Stimulated activated naive CD4-positive, alpha-beta T cell treated with Interleukin-2 at 50 U/mL for 16 hours (primary cell): Measurements from ENCODE around the gene LAMTOR4.
"Not testable (repeated sequence)": the region's sequence is repeated elsewhere in the genome, so short reads cannot be mapped to it uniquely, and the experiment has no call there.

Source experiments
- DNase-seq: peaks from one replicate; lab custom pipeline; 2025; lab: John Stamatoyannopoulos, UW

The LAMTOR4 gene

DNA sequence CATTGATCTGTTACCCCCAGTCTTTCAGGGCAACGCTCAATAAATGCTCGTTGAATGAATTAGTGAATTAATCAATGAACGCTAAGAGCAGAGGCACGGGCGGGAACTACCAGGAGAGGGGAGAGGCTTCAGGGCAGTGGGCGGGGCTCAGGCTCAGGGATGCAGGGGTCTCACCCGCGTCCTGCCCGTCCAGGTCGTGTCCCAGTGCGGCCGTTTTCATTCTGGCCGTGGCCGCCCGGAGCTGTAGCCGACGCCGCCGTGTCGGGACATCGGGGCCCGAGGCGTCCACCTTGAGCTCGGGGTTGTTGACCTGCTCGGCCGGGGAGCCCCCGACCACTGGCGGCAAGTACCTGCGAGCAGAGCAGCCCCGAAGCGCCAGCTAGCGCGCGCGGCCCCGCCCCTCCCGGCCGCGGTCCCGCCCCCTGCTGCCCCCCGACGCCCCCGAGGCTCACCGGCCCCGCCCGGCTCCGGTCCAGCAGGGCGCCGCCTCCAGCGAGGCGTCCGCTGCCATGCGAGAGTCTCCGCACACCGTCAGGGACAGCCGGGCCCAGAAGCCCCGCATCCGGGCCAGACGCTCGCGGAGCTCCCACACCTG lies 22.5 kb downstream of the LAMTOR4 start:
- DNase-seq, result peak; percentile 26

DNA sequence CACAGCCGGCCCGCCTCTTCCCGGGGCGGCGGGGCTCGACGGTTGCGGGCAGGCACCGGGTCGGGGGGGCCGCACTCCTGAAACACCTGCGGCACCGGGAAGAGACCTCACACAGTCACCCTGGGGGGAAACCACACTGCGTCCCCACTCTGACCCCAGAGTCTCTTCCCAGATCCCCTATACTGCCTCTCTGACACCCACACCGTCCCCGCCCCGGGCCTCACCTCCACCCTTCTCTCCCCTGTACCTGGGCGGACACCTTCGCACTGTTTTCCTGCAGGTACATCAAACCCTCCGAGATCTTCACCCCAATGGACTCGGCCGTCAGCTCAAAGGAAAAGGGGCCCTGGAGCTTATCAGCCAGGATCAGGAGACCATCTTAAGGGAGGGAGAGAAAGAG lies 23.1 kb downstream of the LAMTOR4 start:
- DNase-seq, result no peak

DNA sequence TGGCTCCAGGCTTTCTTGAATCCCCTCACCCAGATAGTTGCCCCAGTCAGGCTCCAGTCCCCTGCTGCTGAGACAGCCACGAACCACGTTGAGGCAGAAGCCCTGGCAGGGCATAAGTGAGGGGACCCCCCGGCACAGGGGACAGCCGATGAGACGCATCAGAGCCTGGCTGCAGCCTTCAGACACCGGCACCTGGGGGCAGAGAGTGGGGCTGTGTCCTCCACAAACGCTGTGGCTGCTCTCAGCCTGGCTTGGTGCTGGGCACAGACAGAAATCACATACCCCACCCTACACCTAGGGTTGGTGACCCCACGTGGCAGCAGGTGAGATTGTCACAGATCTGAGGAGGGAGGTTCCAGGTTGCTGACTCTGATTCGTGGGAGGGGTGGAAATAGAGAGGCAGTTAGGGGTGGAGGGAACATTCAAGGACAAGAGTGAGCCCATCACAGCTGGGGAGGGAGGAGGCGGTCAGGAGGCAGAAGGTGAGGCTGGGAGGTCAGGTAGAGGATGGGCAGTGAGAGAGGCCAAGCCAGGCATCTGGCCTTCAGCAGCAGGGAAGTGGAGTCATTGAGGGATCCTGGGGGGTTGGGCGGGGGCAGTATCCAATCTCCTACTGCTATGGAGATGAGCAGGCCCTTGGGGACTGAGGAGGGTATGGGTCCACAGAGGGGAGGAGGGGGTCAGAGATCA lies 25.2 kb downstream of the LAMTOR4 start:
- no peak for DNase-seq

DNA sequence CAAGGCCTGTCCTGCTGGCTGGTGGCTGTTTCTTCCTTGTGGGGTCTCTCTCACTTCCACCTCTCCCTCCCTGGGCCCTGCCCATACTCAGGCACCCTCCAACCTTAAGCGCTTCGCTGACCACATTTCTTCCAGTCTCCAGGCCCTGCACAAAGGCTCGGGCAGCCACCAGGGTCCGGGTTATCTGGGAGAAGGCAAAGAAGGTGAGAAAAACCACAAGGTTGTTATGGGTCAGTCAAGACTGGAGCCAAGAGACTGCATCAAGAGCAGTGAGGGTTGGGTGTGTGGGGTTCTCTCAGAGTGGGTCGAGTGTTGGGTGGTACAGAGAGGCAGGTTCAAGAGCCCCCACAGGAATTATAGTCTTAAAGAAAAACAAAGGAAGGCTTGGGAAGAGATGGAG lies 25.9 kb downstream of the LAMTOR4 start:
- DNase-seq, result no peak

DNA sequence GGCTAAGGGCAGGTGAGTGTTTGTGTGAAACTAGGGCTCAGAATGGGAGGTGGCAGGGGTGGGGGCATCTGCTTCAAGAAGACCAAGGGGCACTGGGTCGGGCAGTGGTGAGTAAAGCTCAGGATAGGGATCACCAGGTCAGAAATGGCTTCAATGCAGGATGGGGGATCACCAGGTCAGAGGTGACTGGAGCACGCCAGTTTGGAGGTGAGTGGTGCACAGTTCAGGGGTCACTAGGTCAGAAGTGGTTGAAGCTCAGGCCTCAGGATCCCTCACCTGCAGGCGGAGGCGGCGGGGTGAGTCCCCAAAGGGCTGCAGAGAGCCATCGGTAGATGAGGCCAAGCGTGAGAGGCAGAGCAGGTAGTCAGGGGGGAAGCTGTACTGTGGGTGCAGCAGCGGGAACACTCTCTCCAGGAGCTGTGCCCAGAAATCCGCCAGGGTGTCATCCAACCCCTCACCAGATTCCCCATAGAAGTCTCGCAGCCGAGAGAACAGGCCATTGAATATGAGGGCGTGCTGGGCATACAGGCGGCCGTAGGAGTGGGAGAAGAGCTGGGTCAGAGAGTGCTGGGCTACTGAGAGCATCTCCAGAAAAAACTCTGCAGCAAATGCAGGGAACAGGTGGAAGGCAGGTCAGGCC lies 26.7 kb downstream of the LAMTOR4 start:
- DNase-seq, result no peak

DNA sequence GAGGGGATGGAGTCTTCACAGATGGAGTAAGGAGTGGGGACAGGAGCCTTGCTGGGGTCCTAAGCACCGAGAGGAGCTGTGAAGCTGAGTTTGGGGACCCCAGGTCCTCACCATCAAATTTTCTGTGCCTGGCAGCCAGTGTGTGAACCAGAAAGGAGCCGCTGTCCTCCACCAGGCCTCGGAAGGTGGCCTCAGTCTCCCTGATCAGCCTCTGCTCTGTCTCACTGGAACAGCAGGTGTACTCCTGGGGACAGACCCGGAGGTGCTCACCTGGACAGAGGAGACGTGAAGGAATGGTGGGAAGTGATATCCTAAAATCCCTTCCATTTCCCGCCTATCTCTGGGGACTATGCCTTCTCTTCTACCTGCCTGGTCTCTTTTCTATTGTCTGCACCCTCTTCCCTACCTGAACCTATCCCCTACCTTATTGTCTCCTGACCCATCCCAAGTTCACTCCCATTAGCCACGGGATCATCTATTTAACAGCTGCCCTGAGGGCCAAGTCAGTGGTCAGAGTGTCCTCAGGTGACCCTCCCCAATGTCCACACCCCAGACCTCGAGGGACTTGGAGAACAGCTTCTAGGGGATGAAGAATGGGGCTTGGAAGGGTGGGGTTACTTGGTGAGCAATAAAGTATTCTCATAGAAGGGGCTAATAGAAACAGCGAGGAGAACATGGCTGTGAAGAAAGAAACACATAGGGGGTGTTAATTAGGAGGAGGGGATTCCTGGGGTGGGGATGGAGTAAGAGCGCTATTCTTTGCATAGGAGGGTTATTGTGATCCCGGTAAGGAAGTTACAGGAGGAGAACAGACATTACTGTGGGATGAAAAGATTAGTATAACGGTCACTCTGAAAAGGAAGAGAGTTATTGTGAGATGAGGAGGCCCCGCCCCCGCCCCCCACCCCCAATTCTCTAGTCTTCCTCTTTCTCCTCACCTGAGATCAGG lies 27.7 kb downstream of the LAMTOR4 start:
- no peak for DNase-seq

DNA sequence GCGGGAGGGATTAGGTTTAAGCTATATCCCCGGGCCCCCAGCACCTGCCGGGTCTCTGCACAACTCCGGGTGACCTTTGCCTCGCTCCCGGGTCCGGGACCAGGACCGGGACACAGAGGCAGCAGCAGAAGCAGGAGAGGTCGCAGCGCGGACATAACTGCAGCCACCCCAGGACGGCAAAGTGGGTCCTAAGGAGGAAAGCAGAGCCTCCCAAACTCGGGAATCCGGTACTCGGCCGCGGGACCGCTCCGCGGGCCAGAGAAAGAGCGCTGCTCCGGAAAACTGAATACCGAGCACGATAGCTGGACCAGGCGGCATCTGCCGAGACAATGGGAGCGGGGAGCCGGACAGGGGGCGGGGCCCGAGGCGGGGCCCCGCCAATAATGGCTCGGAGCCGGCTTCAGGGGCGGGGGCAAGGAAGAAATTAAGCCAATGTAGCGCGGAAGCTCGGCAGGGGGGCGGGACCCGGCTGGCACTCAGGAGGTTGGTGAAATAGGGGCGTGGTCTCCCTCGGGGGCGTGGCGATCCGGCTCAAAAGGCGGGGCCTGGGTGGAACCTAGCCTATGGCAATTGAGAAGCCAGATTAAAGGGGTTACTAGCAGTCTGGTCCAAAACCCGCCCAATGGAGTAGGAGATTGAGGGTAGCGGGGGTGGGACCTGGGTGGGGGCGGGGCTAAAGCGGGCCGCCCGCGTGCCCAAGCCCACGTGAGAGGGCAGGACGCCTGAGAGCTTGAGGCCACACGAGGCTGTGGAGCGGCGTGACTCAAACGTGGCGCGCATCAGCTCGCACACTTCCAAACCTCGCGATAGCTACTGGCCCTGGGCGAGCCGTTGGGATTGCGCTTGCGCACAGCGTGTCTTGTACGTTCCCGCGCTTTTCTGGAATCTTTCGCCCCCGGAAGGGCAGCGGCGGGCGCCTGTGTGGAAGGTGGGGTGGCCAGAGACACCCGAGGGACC lies 28.6 kb downstream of the LAMTOR4 start, which contains the start of the genes GPC2 and STAG3:
Gene GPC2 (minus strand): TSS at position 337 of the 957 bp plus-strand sequence. CDS start 182 bp downstream, at position 155.
Gene STAG3 (plus strand): TSS at position 874 of the 957 bp plus-strand sequence. CDS start 2,639 bp downstream, outside the sequence.
- peak; percentile 96 for DNase-seq

DNA sequence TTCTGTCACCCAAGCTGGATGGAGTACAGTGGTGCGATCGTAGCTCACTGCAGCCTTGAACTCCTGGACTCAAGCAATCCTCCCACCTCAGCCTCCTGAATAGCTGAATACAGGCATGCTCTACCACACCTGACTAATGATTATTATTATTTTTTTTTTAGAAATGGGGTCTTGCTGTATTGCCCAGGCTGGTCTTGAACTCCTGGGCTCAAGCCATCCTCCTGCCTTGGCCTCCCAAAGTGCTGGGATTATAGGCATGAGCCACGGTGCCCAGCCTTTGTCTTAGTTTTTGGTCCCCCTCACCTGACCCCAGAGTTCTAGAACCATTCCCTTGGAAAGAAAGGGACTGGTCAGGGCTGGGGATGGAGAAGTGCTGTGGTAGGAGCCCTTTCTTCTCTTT lies 31.4 kb downstream of the LAMTOR4 start:
- not testable (repeated sequence) for DNase-seq

DNA sequence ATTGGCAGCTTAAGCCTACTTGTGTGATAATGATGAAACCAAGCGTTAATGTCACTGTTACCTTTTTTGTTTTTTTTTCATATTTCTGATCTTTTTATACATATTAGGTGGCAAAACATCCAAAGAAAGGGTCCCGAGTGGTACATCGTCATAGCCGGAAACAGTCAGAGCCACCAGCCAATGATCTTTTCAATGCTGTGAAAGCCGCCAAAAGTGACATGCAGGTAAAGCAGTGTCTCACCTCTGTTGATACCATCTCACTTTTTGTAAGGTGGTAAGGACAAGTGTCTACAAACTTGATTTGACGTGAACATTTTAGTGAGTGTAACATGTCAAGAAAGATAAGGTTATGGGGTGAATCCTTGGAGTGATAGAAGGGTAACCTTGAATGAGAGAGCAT lies 33.9 kb downstream of the LAMTOR4 start:
- DNase-seq, result not testable (repeated sequence)

DNA sequence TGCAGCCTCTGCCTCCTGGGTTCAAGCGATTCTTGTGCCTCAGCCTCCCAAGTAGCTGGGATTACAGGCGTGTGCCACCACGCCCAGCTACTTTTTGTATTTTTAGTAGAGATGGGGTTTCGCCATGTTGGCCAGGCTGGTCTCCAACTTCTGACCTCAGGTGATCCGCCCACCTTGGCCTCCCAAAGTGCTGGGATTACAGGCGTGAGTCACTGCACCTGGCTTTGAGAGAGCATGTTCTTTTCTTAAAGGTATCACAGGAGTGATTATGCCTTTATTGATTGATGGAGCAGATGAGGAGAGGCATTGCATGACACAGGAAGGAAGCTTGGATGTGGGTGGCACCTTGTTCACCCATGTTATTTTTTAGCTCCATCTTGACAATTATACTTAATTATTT lies 34.4 kb downstream of the LAMTOR4 start:
- DNase-seq, result not testable (repeated sequence)

DNA sequence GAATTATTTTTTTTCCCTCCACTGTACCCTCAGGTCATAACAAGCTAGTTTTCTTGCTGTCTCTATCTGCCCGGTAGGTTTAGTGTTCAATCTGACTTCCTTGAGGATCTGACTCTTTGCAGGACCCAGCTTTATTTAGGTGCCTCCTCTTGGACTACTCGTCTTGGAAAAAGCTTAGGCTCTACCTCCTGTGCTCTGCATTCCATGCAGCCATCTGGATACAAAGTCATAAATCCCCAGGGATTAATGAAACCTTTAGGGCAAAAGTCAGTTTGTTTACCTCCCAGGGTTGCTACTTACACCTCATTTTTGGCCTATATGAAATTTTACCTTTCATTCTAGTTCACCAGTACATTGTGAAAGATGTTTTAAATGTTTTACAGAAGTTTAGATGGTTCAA lies 37.0 kb downstream of the LAMTOR4 start:
- DNase-seq, result no peak

DNA sequence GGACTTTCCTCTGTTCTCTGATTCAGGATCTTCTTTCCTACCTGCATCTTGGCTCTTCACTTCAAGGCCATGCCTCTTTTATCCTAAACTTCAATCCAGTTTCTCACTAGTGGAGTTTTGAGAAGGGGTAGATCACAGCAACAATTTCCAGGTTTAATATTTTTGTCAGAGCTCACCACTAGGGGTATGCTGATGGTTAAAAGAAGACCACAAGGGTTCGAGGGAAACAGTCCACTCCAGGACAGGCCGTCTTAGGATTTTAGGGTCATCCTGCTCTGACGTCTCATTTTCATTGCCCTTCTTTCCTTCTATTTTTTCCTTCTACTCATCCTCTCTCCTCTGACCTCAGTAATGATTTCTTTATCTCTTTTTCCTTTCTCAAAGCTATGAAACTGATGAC lies 40.3 kb downstream of the LAMTOR4 start:
- DNase-seq, result no peak

DNA sequence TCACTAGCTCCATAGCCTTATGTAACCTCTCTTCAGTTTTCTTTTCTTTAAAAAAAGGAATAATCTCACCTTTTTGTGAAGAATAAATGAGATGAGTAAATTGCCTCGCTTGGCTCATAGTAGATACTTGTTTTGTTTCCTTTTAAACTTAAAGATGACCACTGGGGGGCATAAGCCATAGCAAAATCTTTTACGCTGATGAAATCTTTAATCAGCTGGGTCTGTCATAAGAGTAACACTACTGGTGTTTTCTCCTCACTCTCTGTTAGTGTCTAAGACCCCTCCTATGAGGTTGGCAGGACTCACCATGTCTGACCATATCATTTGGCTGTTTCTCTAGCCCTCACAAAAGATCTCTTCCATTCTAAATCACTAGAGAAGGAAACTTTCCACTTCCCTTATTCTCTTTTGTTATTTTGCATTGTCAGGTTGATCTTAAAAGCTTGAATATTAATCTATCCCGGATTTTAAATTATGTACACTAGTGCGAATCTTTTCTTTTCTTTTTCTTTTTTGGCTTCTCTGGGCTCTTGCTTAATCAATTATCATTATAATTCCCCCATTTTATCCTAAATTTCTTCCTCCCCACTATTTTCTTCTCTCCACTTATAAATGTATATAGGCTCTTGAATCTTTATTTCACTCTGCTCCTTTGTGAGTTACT lies 41.5 kb downstream of the LAMTOR4 start:
- DNase-seq, result no peak

DNA sequence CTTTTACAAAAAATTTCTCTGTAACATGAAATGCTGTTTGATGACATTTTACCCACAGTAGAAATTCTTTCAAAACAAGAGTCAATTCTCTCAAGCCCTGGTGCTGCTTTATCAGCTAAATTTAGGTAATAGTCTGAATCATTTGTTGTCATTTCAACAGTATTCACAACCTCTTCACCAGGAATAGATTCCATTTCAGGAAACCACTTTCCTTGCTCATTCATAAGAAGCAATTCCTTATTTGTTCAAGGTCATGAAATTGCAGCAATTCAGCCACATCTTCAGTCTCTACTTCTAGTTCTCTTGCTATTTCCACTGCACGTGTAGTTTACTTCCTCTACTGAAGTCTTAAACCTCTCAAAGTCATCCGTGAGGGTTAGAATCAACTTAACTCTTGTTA lies 43.1 kb downstream of the LAMTOR4 start:
- DNase-seq, result no peak

DNA sequence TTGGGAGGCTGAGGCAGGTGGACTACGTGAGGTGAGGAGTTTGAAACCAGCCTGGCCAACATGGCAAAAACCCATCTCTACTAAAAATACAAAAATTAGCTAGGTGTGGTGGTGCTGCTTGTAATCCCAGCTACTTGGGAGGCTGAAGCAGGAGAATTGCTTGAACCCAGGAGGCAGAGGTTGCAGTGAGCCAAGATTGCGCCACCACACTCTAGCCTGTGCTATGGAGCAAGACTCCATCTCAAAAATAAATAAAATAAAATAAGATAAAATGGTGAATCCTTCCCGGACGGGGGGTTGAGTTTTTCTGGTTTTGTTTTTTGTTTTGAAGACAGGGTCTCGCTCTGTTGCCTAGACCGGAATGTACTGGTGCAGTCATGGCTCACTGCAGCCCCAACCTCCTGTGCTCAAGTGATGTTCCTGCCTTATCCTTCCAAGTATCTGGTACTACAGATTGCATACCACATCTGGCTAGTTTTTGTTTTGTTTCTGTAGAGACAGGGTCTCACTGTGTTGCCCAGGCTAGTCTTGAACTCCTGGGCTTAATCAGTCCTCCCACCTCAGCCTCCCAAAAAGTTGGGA lies 43.7 kb downstream of the LAMTOR4 start:
- DNase-seq, result not testable (repeated sequence)

DNA sequence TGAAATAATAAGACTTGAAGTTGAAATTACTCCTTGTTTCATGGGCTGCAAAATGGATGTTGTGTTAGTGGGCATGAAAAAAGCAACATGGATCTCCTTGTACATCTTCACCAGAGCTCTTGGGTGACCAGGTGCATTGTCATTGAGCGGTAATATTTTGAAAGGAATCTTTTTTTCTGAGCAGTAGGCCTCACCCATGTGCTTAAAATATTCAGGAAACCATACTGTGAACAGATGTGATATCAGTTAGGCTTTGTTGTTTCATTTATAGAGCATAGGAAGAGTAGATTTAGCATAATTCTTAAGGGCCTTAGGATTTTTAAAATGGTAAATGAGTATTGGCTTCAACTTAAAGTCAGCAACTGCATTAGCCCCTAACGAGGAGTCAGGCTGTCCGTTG lies 44.3 kb downstream of the LAMTOR4 start:
- DNase-seq, result no peak

DNA sequence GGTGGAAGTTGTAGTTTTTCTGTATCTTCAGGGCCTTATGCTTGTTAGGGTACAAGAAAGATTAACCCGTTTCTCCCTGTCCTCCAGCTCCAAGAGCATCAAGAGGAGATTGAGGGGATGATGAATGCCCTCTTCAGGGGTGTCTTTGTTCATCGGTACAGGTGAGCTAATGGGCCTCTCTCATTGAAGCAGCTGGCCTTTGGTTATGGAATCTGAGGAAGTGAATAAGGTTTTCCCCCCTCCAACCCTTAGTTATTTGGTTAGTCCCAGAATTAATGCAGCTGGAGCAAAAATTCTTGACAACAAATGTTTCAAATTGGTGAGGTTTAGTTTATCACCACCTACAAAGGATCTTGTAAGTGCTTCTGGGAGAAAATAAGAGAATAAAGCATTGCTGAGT lies 46.5 kb downstream of the LAMTOR4 start:
- DNase-seq, result no peak

DNA sequence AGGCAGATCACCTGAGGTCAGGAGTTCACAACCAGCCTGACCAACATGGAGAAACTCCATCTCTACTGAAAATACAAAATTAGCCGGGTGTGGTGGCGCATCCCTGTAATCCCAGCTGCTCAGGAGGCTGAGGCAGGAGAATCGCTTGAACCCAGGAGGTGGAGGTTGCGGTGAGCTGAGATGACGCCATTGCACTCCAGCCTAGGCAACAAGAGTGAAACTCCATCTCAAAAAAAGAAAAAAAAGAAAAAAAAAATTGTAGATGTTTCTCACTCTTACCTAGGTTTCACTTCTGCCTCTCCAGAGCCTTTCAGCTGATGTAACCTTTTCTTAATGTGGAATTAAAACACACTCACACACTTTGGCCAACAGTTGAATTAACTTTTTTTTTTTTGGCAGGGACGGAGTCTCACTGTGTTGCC lies 47.2 kb downstream of the LAMTOR4 start:
- not testable (repeated sequence) for DNase-seq

DNA sequence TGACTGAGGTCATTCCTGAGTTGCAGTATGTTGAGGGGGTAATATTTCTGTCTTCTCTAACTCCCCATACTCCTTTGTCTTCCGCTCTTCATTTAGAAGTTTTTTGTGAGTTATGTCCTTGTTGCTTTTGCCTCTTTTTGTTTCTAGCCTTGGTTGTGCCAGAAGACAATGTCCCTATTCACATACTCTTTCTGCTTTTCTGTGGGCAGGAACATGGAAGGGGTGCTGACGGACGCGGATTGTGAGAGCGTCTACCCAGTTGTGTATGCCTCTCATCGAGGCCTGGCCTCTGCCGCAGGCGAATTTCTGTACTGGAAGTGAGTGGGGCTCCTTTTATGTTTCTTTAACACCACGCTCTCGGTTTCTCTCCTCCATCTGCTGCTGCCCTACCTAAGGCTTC lies 49.5 kb downstream of the LAMTOR4 start:
- no peak for DNase-seq

DNA sequence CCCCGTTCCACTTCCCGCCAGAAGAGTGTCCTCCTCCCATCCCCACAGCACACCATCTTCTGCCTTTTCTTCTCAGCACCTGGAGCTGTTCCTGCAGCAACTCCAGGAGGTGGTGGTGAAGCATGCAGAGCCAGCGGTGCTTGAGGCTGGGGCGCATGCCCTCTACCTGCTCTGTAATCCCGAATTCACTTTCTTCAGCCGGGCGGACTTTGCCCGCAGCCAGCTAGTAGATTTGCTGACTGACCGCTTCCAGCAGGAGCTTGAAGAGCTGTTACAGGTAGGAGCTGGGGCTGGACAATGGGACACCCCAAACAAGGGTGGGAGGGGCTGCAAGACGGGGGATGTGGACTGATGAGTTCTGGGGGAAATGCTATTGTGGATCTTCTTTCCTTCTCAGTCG lies 52.0 kb downstream of the LAMTOR4 start:
- no peak for DNase-seq
